ENCODE data around the gene UMAD1. TPM values are rescaled to one million over a fixed set of nuclear protein-coding genes. Genes with fewer than 3 reads are reported as not detected.

Gene UMAD1
- total and polyA plus RNA-seq, 2 of the 13 experiments (the other 11 are each of a cell fraction or from before 2014, with no cell fraction given), result 16.8 to 17.6 TPM

DNA sequence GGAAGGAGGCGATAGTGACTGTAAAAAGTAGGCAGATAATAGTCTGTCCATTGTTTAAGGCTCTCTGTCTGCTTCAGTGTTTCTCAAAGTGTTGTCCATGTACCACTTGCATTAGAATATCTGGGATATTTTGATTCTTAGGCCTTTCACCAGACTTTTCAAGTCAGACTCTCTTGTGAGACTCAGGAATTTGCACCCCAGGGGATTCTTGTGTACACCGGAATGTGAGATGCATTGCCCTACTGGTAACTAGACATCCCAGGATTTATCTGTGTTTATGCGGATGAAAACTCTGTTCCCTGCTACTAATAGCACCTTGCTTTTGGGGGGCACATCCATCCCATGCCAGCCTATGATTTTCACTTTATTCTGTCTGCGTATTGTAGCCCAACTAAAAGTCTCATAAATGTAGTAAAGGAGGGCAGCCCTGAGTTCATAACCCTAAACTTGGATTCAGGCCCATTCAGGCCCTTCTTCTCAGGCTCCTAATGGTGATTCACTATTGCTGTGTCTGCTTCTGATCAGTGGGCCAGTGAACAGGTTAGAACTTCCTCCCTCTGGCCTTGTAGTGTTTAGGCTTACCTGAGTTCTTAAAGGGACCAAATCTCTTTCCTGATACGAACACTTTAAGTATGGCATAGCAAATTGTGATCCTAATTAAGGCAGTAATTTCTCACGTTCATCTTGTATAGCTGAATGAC is 149.6 kb downstream of the UMAD1 start:
- no TSS peak for BruUV-seq (replicated peaks)
- Histone ChIP-seq H3K79me2 (ENCODE audit: insufficient read depth, low read length) (no peaks in the 10 kb centered on the region), H3K4me3 (replicated peaks in 1 of 3; ENCODE audit: insufficient read depth in 1 of 3, low read depth in 2 of 3, low read length in 3 of 3) (no peak overlapping the region), H3K4me1 (ENCODE audit: insufficient read depth, low read length) (no peaks in the 10 kb centered on the region), H3K9ac (ENCODE audit: insufficient read depth, low read depth, low read length) (no peak overlapping the region), H3K36me3 (replicated peaks in 1 of 2; ENCODE audit: control insufficient read depth in 1 of 2, insufficient read depth in 2 of 2, low read length in 2 of 2) (no peaks in the 10 kb centered on the region), H3K4me2 (ENCODE audit: low read depth, low read length) (no peak overlapping the region), H3K27ac (ENCODE audit: extremely low read length, insufficient read depth, low read length) (no peak overlapping the region), H4K20me1 (ENCODE audit: insufficient read depth, low read length) (no peaks in the 10 kb centered on the region), H3K27me3 (ENCODE audit: control insufficient read depth in 1 of 2, insufficient read depth in 2 of 2, low read length in 2 of 2) (no peaks in the 10 kb centered on the region), H2AFZ (ENCODE audit: low read length) (no peak overlapping the region), H3K9me3 (ENCODE audit: low read length) (no peaks in the 10 kb centered on the region)
- CTCF ChIA-PET (ENCODE audit: low intra/inter-chr PET ratio, low total read pairs), result no interaction called here
- POLR2A ChIA-PET, result no interaction called here
- in situ Hi-C loops (cut with HindIII; ENCODE audit: extremely low pct_ligation_motif_present, low pct_unique_long_range_greater_than_20kb), result no loop called here
- FAIRE-seq, result no peak
- no peak for DNase-seq (ENCODE audit: low spot score)
- WGBS (ENCODE audit: low lambda C conversion rate), result 98% methylated on average over 6 of the region's 6 CpGs
- TF ChIP-seq ZNF33A (CRISPR knock-in tag; IDR thresholded peaks at IDR 0.05; ENCODE audit: borderline replicate concordance) (no peak), HNF4A (CRISPR knock-in tag; IDR thresholded peaks at IDR 0.05) (no peak), NFE2 (CRISPR knock-in tag; IDR thresholded peaks at IDR 0.05) (no peak), ZNF761 (CRISPR knock-in tag; conservative IDR thresholded peaks at IDR 0.05) (no peak)
- TF ChIP-seq, protein P1, sequence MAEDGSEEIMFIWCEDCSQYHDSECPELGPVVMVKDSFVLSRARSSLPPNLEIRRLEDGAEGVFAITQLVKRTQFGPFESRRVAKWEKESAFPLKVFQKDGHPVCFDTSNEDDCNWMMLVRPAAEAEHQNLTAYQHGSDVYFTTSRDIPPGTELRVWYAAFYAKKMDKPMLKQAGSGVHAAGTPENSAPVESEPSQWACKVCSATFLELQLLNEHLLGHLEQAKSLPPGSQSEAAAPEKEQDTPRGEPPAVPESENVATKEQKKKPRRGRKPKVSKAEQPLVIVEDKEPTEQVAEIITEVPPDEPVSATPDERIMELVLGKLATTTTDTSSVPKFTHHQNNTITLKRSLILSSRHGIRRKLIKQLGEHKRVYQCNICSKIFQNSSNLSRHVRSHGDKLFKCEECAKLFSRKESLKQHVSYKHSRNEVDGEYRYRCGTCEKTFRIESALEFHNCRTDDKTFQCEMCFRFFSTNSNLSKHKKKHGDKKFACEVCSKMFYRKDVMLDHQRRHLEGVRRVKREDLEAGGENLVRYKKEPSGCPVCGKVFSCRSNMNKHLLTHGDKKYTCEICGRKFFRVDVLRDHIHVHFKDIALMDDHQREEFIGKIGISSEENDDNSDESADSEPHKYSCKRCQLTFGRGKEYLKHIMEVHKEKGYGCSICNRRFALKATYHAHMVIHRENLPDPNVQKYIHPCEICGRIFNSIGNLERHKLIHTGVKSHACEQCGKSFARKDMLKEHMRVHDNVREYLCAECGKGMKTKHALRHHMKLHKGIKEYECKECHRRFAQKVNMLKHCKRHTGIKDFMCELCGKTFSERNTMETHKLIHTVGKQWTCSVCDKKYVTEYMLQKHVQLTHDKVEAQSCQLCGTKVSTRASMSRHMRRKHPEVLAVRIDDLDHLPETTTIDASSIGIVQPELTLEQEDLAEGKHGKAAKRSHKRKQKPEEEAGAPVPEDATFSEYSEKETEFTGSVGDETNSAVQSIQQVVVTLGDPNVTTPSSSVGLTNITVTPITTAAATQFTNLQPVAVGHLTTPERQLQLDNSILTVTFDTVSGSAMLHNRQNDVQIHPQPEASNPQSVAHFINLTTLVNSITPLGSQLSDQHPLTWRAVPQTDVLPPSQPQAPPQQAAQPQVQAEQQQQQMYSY (CRISPR knock-in tag; IDR thresholded peaks at IDR 0.05), result no peak
- TF ChIP-seq, protein P2, sequence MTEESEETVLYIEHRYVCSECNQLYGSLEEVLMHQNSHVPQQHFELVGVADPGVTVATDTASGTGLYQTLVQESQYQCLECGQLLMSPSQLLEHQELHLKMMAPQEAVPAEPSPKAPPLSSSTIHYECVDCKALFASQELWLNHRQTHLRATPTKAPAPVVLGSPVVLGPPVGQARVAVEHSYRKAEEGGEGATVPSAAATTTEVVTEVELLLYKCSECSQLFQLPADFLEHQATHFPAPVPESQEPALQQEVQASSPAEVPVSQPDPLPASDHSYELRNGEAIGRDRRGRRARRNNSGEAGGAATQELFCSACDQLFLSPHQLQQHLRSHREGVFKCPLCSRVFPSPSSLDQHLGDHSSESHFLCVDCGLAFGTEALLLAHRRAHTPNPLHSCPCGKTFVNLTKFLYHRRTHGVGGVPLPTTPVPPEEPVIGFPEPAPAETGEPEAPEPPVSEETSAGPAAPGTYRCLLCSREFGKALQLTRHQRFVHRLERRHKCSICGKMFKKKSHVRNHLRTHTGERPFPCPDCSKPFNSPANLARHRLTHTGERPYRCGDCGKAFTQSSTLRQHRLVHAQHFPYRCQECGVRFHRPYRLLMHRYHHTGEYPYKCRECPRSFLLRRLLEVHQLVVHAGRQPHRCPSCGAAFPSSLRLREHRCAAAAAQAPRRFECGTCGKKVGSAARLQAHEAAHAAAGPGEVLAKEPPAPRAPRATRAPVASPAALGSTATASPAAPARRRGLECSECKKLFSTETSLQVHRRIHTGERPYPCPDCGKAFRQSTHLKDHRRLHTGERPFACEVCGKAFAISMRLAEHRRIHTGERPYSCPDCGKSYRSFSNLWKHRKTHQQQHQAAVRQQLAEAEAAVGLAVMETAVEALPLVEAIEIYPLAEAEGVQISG (CRISPR knock-in tag; IDR thresholded peaks at IDR 0.05), result no peak
- no peak for ATAC-seq
- intact Hi-C loops (cut with micrococcal nuclease; ENCODE audit: unreplicated experiment), result no loop called here
